Measurements from ENCODE around the gene POFUT2.

POFUT2 gene

DNA sequence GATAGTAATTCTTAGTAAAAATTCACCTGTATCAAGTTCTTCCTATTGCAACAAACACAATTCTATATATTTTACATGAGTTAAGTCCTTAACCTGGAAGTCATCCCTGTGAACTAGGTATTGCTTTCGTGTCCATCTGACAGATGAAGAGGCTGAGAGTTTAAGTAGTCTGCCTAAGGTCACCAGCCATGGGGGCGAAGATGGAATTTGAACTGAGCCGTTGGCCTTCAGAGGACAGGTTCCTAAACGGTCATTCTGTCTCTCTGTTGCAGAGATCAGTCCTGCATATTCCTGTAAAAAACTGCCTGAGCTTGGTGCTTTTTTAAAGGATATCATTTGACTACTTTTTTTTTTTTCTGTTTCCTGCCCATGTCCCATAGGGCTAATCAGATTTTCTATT, 10.2 kb upstream of the POFUT2 start:
- no peak for DNase-seq (ENCODE audit: low read depth)

DNA sequence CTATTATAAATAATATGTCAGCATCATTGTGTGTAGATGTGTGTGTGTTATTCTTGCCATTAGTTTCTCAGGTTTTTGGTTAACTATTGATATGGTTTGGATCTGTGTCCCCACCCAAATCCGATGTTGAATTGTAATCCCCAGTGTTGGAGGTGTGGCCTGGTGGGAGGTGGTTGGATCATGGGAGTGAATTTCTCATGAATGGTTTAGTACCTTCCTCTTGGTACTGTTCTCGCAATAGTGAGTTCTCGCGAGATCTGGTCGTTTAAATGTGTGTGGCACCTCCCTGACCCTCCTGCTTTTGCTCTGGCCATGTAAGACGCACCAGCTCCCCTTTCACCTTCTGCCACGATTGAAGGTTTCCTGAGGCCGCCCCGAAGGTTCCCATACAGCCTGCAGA, 9.6 kb upstream of the POFUT2 start:
- no peak for DNase-seq (ENCODE audit: low read depth)

DNA sequence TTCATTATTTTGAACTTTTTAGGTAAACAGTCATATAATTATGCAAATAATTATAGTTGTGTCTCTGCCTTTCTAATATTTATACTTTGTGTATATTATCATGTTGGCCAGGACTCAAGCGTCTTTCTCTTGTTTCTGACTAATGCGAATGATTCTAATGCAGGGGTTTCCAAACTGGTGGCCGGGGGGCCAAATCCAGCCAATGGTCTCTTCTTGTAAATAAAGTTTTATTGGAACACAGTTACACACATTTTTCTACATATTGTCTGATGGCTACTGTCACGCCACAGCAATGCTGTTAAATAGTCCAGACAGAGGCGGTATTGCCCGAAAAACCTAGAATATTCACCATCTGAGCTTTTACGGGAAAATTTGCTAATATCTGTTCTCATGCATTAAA, 8.9 kb upstream of the POFUT2 start:
- no peak for DNase-seq (ENCODE audit: low read depth)

DNA sequence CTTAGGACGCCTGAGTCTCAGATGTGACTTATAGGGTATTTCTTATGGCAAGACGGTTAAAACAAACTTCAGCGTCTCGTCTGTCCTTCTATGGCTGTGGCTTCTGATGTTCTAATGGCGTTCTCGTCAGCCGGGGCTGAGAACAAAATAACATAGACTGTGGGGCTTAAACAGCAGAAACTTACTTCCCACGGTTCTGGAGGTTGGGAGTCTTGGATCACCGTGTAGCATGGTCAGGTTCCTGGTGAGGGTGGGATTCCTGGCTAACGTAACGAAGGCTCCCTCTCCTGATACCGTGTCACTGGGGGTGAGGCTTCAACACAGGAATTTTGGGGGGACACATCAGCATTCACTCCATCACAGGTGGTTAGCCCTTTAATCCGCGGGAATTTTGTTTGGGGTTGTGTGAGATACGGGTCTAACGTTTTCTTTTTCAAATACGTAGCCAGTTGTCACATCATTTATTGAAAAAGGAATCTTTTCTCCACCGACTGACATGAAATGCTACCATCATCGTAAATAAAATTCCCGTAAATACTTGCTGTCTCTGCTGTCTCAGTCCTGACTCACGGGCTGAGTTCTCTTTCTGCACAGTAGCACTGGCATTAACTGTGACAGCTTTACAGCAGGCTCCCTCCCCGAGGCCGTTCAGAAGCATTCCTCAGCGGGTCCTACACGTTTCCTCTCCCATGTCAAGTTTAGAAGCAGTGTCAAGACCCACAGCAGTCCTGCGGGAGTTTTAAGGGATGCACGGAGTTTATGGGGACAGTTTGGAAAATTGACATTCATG, 8.1 kb upstream of the POFUT2 start:
- DNase-seq (ENCODE audit: low read depth): peak; percentile 99

DNA sequence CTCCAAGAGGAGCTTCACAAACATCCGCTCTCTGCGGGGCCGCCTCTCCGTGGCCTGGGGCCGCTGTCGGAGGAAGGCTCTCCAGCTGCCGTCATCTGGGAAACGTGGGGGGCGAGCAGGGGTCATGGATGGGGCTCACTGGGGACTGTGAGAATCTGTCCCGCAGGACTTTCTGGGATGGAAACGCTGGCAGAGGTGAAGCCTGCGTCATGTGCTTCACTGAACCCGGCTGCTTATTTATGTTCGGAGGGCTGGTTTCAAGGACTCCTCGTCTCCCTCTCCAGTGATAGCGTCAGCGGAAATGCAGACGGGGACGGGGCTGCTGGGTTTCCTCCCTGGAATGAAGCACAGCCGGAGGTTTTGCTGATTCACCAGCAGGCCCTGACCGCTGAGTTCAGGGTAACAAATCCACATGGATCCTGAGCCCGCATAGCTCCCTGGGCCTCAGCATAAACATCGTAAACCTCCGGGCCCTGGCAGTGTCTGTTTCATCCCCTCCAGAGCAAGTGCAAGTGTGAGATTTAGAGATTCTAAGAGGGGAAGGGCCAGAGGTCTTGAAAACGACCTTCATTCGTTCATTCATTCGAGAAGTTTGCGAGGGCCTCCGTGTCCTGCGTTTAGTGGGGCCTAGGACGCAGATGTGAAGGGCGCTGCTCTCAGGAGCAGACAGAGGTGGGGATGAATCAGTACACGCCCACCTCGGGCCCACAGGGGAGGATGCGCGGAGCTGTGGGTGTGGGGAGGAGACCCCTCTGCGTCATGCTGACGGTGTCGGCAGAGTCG, 7.0 kb upstream of the POFUT2 start:
- DNase-seq (ENCODE audit: low read depth): peak; percentile 100

DNA sequence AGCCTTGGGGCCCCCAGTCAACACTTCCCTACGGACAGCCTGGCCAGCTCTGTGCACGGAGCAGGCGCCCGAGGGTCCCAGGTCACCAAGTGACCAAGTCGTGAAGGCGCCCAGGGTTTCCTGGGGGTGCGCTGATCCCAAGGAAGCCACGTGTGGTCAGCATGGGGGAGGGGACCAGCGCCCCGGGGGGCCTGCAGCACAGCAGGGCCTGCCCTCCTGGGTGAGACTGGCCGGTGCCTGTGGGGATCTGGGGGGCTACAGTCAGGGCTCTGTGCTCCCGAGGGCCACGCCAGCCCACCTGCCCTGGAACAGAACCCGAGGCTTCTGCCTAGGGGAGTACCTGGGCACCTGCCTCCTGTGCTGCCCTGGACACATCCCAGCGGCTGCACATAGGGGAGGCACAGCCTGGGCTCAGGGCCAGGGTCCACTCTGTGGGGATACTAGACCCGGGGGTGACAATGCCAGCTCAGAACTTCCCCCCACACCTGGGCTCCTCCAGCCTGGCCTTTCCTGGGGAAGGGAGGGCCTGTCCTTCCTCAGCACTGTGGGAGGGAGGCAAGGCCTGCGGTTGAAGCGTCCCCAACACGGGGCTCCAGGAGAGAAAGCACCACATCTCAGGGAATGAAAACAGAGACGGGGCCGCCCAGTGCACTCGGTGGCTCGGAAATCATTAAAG, 6.2 kb upstream of the POFUT2 start:
- no peak for DNase-seq (ENCODE audit: low read depth)

DNA sequence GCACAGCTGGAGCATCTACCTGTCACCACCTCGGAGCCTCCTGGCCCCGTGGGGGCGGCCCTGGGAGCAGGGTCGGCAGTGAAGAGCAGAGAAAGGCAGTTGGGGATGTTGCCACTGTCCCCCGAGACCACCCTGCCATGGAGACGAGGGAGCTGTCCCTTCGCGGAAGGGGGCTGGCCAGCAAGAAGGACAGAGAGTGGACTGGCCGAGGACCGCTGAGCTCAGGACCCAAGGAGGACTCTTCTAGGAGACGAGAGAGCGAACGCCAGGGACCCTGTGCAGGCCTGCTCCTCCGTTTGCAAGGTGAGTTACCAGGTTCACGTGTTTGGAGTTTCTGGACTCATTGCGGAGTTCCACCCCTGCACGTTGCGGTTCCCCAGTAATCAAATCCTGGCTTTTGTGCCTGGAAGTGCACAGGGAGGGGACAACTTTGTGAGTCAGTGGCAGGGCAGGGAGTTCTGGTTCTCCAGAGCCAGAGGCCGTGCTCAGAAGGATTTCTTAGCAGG, 5.6 kb upstream of the POFUT2 start:
- peak; percentile 54 for DNase-seq (ENCODE audit: low read depth)

DNA sequence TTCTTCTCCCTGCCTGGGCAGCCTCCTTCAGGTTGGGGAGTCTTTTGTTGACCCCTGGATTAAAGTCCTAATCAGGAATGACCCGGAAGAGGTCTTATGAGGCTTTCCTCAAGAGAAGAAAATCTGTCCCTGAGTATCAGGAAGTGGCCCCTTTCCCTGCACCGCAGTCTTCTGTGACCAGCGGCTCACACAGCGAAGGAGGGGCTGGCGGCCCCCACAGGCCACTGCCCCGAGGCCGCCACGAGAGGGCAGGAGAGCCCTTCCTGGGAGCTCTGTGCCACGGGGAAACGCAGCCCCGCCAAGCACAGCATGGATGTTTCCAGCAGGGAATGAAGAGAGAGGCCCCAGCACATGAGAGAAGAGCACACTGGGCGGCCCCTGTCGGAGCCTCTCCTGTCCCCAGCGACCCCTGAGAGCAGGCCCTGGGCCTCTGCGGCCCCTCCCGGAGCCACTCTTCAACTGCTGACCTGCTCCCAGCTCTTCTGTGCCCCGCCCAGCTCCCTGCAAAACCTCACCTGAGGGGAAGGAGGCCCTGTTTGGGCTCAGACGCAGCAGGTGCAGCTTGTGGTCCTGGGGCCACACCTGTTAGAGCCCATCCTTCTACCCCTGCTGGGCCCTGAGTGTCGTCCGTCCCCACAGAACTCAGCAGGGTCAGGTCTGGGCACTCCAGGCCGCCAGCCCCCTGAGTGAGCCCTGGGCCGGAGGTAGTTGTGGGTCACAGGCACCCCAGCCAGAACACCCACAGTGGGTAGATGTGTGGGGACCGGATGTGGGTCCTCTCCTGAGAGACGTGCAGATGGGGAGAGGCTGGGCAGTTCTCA, 4.9 kb upstream of the POFUT2 start:
- peak; percentile 91 for DNase-seq (ENCODE audit: low read depth)

DNA sequence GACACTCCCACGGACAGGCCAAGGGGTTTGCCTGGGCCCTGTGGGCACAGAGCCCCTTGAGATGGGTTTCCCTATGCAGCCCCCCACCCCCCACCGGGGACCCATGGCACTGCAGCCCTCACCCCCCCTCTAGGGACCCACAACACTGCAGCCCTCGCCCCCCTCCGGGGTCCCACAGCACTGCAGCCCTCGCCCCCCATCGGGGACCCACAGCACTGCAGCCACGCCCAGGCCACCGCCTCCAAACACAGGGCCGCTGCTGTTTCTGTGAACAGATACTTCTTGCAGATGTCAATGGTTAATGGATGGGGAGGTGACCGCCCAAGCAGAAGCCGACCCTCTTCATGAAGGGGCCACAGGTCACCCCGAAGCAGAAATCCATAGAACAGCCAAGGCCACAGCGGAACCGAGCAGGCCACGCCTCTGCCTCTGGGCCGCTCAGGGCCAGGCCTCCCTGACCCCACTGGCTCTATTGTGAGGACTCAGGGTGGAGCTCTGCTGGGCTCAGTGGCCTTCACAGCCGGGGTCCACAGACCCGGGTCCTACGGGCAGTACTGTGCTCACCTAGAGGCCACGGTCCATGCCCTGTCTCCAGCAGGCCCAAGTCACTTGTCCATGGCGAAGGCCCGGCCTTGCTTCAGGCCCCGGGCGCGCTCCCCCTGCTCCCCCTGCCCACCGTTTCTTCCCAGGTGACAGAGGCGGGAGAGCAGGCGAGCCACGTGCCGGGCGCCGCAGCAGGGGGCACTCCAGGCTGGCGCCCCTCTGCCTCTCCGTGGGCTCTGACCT, 4.1 kb upstream of the POFUT2 start:
- DNase-seq (ENCODE audit: low read depth): no peak

DNA sequence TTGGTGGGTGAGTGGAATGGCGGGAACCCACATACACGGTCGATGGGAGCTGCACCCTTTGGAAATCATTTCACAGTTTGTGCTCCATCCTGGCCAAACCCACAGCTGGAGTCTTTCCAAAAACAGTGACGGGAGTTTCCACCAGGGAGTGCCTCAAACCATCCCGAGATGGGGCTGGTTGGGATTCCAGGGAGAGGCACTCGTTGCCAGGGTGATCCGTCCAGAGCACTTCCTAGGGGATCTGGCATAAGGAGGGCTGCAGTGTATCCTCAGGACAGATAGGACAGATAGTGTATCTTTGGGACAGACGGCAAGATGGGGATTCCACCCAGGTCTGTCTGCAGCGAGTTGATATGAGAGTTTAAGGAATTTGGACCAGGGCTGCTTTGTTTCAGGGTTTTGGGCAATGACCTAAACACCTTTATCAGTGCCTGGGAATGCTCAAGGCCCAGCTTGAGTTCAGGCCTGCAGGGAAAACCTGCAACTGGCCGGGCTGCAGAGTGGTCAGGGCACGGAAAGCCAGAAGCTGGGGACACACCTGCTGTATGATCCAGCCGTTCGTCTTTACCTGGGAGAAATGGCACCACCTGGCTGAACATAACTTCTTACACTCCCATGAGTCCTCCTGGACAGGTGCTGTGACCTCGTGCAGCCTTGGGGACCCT, 3.4 kb upstream of the POFUT2 start:
- DNase-seq (ENCODE audit: low read depth): peak; percentile 79

DNA sequence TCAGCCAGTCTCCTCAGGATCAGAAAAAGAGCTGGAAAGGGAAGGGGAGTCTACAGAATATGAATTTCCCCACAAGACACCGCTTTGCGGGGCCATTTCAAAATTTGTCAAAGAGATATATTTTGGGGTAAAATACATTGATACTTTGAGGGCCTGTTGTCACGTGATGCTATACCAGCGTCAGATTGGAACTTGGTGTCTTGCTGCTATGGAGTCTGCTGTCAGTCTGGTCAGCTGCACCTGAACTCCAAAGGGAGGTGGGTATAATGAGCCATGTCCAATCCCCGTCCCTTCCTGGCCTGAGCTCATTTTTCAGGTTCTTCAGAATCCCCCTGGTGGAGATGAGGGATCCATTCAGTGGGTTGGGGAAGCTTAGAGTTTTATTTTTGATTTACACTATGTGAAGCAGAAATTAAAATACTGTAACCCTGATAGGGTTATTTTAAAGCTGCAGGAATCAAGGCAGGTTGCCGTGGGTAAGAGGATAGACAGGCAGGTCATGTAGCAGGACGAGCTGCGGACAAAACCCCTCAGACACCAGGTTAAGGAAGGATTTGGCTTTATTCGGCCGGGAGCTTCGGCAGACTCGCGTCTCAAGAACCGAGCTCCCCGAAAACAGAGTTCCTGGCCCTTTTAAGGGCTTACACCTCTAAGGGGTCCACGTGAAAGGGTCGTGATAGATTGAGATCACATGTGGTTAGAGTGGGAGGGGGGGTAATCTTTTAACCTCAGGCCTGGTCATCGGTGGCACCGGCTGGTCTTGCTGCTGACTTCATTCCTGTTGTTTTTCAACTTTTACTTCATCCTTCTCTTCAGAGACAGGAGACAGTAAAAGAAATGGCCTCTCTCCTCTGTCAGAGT, 2.2 kb upstream of the POFUT2 start:
- peak; percentile 37 for DNase-seq (ENCODE audit: low read depth)

DNA sequence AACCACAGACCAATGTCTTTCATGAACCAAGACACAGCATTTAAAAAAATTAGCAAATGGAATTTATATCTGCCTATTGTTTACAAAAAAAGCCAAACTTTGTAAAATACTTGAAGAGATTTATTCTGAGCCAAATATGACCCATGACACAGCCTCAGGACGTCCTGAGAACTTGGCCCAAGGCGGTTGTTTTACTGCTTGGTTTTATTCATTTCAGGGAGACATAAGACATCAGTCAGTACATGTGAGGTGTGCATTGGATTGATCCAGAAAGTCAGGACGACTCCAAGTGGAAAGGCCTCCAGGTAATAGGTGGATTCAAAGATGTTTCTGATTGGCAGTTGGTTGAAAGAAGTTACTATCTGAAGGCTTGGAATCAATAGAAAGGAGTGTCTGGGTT, 1.4 kb upstream of the POFUT2 start:
- no peak for DNase-seq (ENCODE audit: low read depth)

DNA sequence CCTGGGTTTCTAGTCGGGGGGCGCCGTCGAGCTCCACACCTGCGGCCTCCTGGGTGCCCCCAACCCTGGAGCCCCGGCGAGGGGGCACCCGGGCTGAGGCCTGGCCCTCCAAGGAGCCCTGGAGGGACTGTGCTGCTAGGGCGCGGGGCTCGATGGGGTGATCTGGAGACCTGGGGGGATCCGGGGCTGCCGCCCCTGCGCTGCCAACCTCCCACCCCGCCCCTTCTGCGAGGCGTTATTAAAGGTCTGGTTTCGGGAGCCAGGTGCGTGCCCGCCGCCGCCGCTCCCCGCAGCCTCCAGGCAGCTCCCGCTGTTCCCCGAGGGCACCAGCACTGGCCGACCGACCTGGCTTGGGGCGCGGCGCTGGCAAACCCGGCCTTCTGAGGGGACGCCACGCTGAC, 746 bp upstream of the POFUT2 start:
- DNase-seq (ENCODE audit: low read depth): no peak

DNA sequence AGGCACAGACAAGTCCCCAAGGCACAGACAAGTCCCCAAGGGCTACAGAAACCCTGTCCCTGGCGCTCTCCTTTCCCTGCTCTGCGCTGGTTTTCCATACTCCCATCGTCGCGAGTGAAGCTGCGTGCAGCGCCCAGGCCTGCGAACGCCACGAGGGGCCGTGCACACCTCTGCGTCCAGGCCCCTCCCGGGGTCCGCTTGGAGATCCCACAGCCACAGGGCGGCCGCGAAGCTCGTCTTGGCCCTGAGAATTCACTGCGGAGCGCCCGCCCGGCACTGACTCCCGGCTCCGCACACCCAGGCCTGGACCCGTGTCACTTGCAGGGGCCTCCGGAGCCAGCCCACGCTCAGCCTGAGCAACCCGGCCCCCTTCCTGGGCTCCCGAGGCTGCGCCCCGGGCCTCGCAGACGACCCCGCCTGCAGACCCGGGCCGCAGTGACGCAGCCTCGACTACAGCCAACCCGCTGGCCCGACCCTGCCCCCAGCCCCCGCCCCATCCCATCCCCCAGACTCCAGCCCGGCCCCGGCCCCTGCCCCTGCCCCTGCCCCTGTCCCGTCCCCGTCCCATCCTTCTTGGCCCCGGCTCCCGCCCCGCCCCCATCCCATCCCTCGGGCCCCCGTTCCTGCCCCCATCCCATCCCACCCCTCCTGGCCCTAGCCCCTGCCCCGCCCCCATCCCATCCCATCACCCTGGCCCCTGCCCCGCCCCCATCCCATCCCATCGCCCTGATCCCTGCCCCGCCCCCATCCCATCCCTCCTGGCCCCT, 841 bp downstream of the POFUT2 start:
- DNase-seq (ENCODE audit: low read depth): peak; percentile 27

DNA sequence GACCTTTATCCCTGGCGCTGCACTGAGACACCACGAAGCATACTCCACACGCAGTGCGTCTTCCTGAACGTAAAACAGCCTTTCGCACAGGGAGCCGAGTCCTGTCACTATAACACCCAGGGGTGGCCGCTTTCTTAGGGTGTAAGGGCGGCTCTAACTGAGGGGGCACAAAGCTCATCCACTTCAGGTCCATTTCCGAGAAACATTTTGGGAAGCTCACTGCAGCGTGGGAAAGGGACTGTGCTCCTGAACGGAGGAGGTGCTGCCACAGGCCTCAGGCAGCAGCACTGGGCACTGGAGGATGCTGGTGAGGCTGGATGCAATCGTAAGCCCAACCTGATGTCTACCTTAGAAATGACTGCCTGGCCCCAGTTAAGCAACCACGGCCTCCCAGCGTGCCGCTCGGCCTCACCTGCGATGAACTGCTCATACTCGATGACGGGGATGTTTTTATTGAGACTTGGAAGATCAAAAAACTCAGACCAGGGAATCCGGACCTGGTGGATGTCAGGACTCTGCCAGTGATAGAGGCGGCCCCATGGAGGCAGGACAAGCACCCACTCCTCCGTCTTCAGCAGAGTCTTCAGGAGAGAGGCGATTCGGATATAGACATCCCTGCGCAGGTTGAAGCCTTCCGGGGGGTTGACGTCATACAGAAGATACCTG, 2.3 kb downstream of the POFUT2 start:
- no peak for DNase-seq (ENCODE audit: low read depth)

DNA sequence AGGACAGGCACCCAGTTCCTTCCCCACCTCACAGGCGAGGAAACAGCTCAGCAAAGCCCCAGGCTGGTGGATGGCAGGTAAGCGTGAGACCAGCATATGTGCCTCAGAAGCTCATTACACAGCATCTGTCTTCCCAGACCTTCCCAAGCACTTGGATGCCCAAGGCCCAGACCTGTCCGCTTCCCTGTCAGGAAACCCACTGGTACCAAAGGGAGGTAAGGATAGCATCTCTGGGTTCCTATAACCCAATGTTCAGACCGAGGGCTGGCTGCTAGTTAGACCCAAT, 3.3 kb downstream of the POFUT2 start:
- no peak for DNase-seq (ENCODE audit: low read depth)

DNA sequence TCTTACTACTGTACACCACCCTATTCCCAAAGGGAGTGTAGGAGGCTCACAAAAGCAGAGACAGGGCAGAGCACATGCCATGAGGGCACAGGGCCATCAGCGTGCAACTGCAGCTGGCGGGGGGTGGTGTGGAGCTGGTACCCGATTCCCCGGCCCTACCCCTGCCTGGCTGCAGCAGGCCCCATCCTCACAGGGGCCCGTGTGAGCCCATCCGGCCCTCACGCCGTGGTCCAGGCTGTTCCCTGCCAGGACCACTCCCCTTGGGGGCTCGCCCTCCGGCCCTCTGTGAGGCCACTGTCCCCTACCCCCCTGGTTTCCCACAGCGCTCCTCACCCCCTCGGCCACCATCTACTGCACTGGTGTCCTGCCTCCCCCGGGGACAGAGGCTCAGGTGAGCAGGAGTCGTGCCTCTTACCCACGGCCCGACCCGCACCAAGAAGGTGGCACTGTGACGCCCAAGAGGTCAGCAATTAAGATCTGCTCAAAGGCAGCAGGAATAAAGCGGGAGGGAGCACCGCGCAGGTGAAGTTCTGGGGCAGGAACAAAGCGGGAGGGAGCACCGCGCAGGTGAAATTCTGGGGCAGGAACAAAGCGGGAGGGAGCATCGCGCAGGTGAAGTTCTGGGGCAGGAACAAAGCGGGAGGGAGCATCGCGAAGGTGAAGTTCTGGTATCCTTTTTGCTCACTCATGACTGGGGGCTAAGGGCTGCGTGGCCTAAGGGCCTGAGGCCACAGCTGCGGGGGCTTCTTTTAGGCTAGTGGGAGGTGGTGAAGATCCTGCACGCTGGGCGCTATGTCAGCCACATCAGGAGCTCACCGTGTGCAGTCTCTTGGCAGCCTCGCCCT, 3.9 kb downstream of the POFUT2 start:
- DNase-seq (ENCODE audit: low read depth): no peak
